ENCODE measurements around the gene KTN1.

KTN1 gene

GRCh38 chr14:55600784-55601561 lies 21.0 kb downstream of the KTN1 start:
- in situ Hi-C loops (cut with HindIII; ENCODE audit: low pct_ligation_motif_present, low pct_unique_long_range_greater_than_20kb, low sequenced_read_pairs): no loop called here
- DNase-seq: peak; percentile 56

- DNase-seq: no peak
- in situ Hi-C loops (cut with HindIII; ENCODE audit: low pct_ligation_motif_present, low pct_unique_long_range_greater_than_20kb, low sequenced_read_pairs): no loop called here
These were observed 23.5 kb downstream of the KTN1 start for GRCh38 chr14:55603401-55603953.

GRCh38 chr14:55604488-55604887 lies 24.5 kb downstream of the KTN1 start:
- no peak for DNase-seq
- in situ Hi-C loops (cut with HindIII; ENCODE audit: low pct_ligation_motif_present, low pct_unique_long_range_greater_than_20kb, low sequenced_read_pairs): no loop called here

- DNase-seq: no peak
- in situ Hi-C loops (cut with HindIII; ENCODE audit: low pct_ligation_motif_present, low pct_unique_long_range_greater_than_20kb, low sequenced_read_pairs): no loop called here
These were observed 25.0 kb downstream of the KTN1 start for GRCh38 chr14:55604900-55605418.

GRCh38 chr14:55605793-55606192 lies 25.8 kb downstream of the KTN1 start:
- DNase-seq: peak; percentile 59
- in situ Hi-C loops (cut with HindIII; ENCODE audit: low pct_ligation_motif_present, low pct_unique_long_range_greater_than_20kb, low sequenced_read_pairs): no loop called here

- DNase-seq: no peak
- in situ Hi-C loops (cut with HindIII; ENCODE audit: low pct_ligation_motif_present, low pct_unique_long_range_greater_than_20kb, low sequenced_read_pairs): no loop called here
These were observed 27.4 kb downstream of the KTN1 start for GRCh38 chr14:55607386-55607785.

GRCh38 chr14:55609681-55610080 lies 29.7 kb downstream of the KTN1 start:
- in situ Hi-C loops (cut with HindIII; ENCODE audit: low pct_ligation_motif_present, low pct_unique_long_range_greater_than_20kb, low sequenced_read_pairs): no loop called here
- peak; percentile 39 for DNase-seq

- DNase-seq: no peak
- in situ Hi-C loops (cut with HindIII; ENCODE audit: low pct_ligation_motif_present, low pct_unique_long_range_greater_than_20kb, low sequenced_read_pairs): no loop called here
These were observed 30.8 kb downstream of the KTN1 start for GRCh38 chr14:55610713-55611370.

- in situ Hi-C loops (cut with HindIII; ENCODE audit: low pct_ligation_motif_present, low pct_unique_long_range_greater_than_20kb, low sequenced_read_pairs): no loop called here
- DNase-seq: no peak
These were observed 31.9 kb downstream of the KTN1 start for GRCh38 chr14:55611859-55612258.

GRCh38 chr14:55614304-55614703 lies 34.3 kb downstream of the KTN1 start:
- in situ Hi-C loops (cut with HindIII; ENCODE audit: low pct_ligation_motif_present, low pct_unique_long_range_greater_than_20kb, low sequenced_read_pairs): no loop called here
- no peak for DNase-seq

GRCh38 chr14:55620277-55620676 lies 40.3 kb downstream of the KTN1 start:
- in situ Hi-C loops (cut with HindIII; ENCODE audit: low pct_ligation_motif_present, low pct_unique_long_range_greater_than_20kb, low sequenced_read_pairs): no loop called here
- DNase-seq: no peak

- in situ Hi-C loops (cut with HindIII; ENCODE audit: low pct_ligation_motif_present, low pct_unique_long_range_greater_than_20kb, low sequenced_read_pairs): no loop called here
- DNase-seq: no peak
These were observed 41.0 kb downstream of the KTN1 start for GRCh38 chr14:55620981-55621380.

- DNase-seq: no peak
- in situ Hi-C loops (cut with HindIII; ENCODE audit: low pct_ligation_motif_present, low pct_unique_long_range_greater_than_20kb, low sequenced_read_pairs): no loop called here
These were observed 41.4 kb downstream of the KTN1 start for GRCh38 chr14:55621391-55621790.

- peak; percentile 28 for DNase-seq
- in situ Hi-C loops (cut with HindIII; ENCODE audit: low pct_ligation_motif_present, low pct_unique_long_range_greater_than_20kb, low sequenced_read_pairs): no loop called here
These were observed 44.9 kb downstream of the KTN1 start for GRCh38 chr14:55624913-55625312.

- in situ Hi-C loops (cut with HindIII; ENCODE audit: low pct_ligation_motif_present, low pct_unique_long_range_greater_than_20kb, low sequenced_read_pairs): no loop called here
- no peak for DNase-seq
These were observed 45.5 kb downstream of the KTN1 start for GRCh38 chr14:55625481-55625880.

GRCh38 chr14:55626131-55626530 lies 46.1 kb downstream of the KTN1 start:
- no peak for DNase-seq
- in situ Hi-C loops (cut with HindIII; ENCODE audit: low pct_ligation_motif_present, low pct_unique_long_range_greater_than_20kb, low sequenced_read_pairs): no loop called here

GRCh38 chr14:55628426-55628825 lies 48.4 kb downstream of the KTN1 start:
- in situ Hi-C loops (cut with HindIII; ENCODE audit: low pct_ligation_motif_present, low pct_unique_long_range_greater_than_20kb, low sequenced_read_pairs): no loop called here

GRCh38 chr14:55638665-55639064 lies 58.7 kb downstream of the KTN1 start:
- DNase-seq: no peak
- in situ Hi-C loops (cut with HindIII; ENCODE audit: low pct_ligation_motif_present, low pct_unique_long_range_greater_than_20kb, low sequenced_read_pairs): no loop called here

More at GRCh38 chr14:55628426-55628825, 48.4 kb downstream of the KTN1 start:
- no peak for DNase-seq

GRCh38 chr14:55641290-55641689 lies 61.3 kb downstream of the KTN1 start:
- DNase-seq: no peak
- in situ Hi-C loops (cut with HindIII; ENCODE audit: low pct_ligation_motif_present, low pct_unique_long_range_greater_than_20kb, low sequenced_read_pairs): no loop called here

- in situ Hi-C loops (cut with HindIII; ENCODE audit: low pct_ligation_motif_present, low pct_unique_long_range_greater_than_20kb, low sequenced_read_pairs): no loop called here
- no peak for DNase-seq
These were observed 61.9 kb downstream of the KTN1 start for GRCh38 chr14:55641954-55642353.
